Thyroid gland (tissue), 4 donors: ENCODE data around the gene MAGOH.

ENCODE experiments used
- POLR2A ChIP-seq, 2 donors: fragments of 450-650 bp; IDR thresholded peaks; one replicate each; pipeline ENCODE4 v1.6.1; 2017; ENCODE audit warnings: antibody characterized with exemption in 2 of 2, mild to moderate bottlenecking in 2 of 2, moderate library complexity in 1 of 2
- TF ChIP-seq, protein P1 (sequence below), 6 experiments: fragments of 200-600 bp in 3 of 6; fragments of 450-650 bp in 3 of 6; sonication (generic) in 3 of 6; IDR thresholded peaks; one replicate each; pipeline ENCODE4 v1.5.1; 2016 to 2019; ENCODE audit warnings: antibody characterized with exemption in 6 of 6, mild to moderate bottlenecking in 2 of 6, inconsistent platforms in 1 of 6, moderate library complexity in 1 of 6

- TF ChIP-seq, protein P1, sequence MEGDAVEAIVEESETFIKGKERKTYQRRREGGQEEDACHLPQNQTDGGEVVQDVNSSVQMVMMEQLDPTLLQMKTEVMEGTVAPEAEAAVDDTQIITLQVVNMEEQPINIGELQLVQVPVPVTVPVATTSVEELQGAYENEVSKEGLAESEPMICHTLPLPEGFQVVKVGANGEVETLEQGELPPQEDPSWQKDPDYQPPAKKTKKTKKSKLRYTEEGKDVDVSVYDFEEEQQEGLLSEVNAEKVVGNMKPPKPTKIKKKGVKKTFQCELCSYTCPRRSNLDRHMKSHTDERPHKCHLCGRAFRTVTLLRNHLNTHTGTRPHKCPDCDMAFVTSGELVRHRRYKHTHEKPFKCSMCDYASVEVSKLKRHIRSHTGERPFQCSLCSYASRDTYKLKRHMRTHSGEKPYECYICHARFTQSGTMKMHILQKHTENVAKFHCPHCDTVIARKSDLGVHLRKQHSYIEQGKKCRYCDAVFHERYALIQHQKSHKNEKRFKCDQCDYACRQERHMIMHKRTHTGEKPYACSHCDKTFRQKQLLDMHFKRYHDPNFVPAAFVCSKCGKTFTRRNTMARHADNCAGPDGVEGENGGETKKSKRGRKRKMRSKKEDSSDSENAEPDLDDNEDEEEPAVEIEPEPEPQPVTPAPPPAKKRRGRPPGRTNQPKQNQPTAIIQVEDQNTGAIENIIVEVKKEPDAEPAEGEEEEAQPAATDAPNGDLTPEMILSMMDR (IDR thresholded peaks at IDR 0.05) = no peak
- TF ChIP-seq POLR2A (IDR thresholded peaks at IDR 0.05) = no peak
Observed at GRCh38 chr1:53237638-53238037, 680 bp downstream of the MAGOH start.
